K562 (cell line): ENCODE measurements around the gene SLC35B4. TPM values are rescaled to one million over a fixed set of nuclear protein-coding genes. Genes with fewer than 3 reads are reported as not detected.

Source experiments
- ATF3 ChIP-seq, 2 experiments: fragments of 450-650 bp in 1 of 2; sonication (generic) in 1 of 2; formaldehyde crosslinking in 1 of 2; IDR thresholded peaks in 1 of 2; conservative IDR thresholded peaks in 1 of 2; 2 replicates each; pipeline versions ENCODE4 v1.6.1 to v1.8.1; 2016 to 2023; ENCODE audit warnings: mild to moderate bottlenecking in 2 of 2, moderate library complexity in 2 of 2, inconsistent platforms in 1 of 2, missing genetic modification reagents in 1 of 2
- CHD4 ChIP-seq: fragments of 200-600 bp; sonication (generic); IDR thresholded peaks from 3 replicates; pipeline ENCODE4 v1.6.1; 2012; ENCODE audit warnings: low read depth, mild to moderate bottlenecking, mixed read lengths, low read length, inconsistent platforms; ENCODE audit not compliant: insufficient read depth, insufficient replicate concordance, poor library complexity, severe bottlenecking
- ESRRB ChIP-seq: fragments of 250-450 bp; sonication (Bioruptor Pico); IDR thresholded peaks from 2 replicates; pipeline ENCODE4 v1.5.0; 2020; ENCODE audit warnings: mild to moderate bottlenecking, moderate library complexity, borderline replicate concordance
- FOXA1 ChIP-seq: fragments of 450-650 bp; IDR thresholded peaks from 2 replicates; pipeline ENCODE4 v1.6.1; 2016; ENCODE audit warnings: mild to moderate bottlenecking, borderline replicate concordance
- FOXP1 ChIP-seq: sonication (generic); formaldehyde crosslinking; IDR thresholded peaks from 2 replicates; pipeline ENCODE4 v1.8.0; 2022; ENCODE audit warnings: mild to moderate bottlenecking, missing genetic modification reagents
- GABPA ChIP-seq: fragments of 200-800 bp; sonication (Bioruptor generic); conservative IDR thresholded peaks from 2 replicates; pipeline ENCODE4 v1.6.1; 2016; ENCODE audit warnings: low read depth, missing genetic modification characterization, missing compliant biosample characterization
- KLF10 ChIP-seq: fragments of 250-450 bp; sonication (Bioruptor Pico); IDR thresholded peaks from 2 replicates; pipeline ENCODE4 v1.6.1; 2021; ENCODE audit warnings: matching md5 sums
- MEF2A ChIP-seq: IDR thresholded peaks from 2 replicates; pipeline ENCODE4 v1.6.1; 2011; ENCODE audit warnings: low read depth, mild to moderate bottlenecking, low read length, moderate library complexity; ENCODE audit not compliant: control insufficient read depth
- MEIS2 ChIP-seq: fragments of 450-650 bp; IDR thresholded peaks from 2 replicates; pipeline ENCODE4 v1.6.1; 2014; ENCODE audit warnings: mild to moderate bottlenecking; ENCODE audit not compliant: partially characterized antibody
- MTA1 ChIP-seq: fragments of 450-650 bp; IDR thresholded peaks from 2 replicates; pipeline ENCODE4 v1.6.1; 2017; ENCODE audit warnings: borderline replicate concordance
- PHF20 ChIP-seq: fragments of 450-650 bp; IDR thresholded peaks from 2 replicates; pipeline ENCODE4 v1.6.1; 2018; ENCODE audit not compliant: partially characterized antibody
- PHF8 ChIP-seq: fragments of 200-600 bp; sonication (generic); IDR thresholded peaks from 2 replicates; pipeline ENCODE4 v1.6.1; 2012; ENCODE audit warnings: mixed run types, mild to moderate bottlenecking, inconsistent platforms, low read length, moderate library complexity, borderline replicate concordance
- POLR2A ChIP-seq: fragments of 450-650 bp; conservative IDR thresholded peaks from 2 replicates; pipeline ENCODE4 v1.6.1; 2016
- POLR3A ChIP-seq: IDR thresholded peaks from 2 replicates; pipeline ENCODE4 v1.6.1; 2011; ENCODE audit warnings: borderline replicate concordance, mild to moderate bottlenecking, moderate library complexity; ENCODE audit not compliant: insufficient read length, insufficient read depth; ENCODE audit errors: extremely low read depth
- RBM25 ChIP-seq: fragments of 200-400 bp; formaldehyde crosslinking; IDR thresholded peaks from 2 replicates; pipeline ENCODE4 v1.6.1; 2018; ENCODE audit warnings: low read length, low read depth, moderate library complexity; ENCODE audit not compliant: severe bottlenecking
- SP1 ChIP-seq: sonication (generic); formaldehyde crosslinking; IDR thresholded peaks from 2 replicates; pipeline ENCODE4 v1.8.1; 2022; ENCODE audit warnings: mild to moderate bottlenecking, missing genetic modification reagents
- STAT5A ChIP-seq: IDR thresholded peaks from 2 replicates; pipeline ENCODE4 v1.6.1; 2012; ENCODE audit warnings: low read length, inconsistent platforms, borderline replicate concordance
- STAT6 ChIP-seq: sonication (generic); formaldehyde crosslinking; IDR thresholded peaks from 2 replicates; pipeline ENCODE4 v1.8.1; 2023; ENCODE audit warnings: mild to moderate bottlenecking, missing genetic modification reagents
- ZNF121 ChIP-seq: sonication (generic); formaldehyde crosslinking; conservative IDR thresholded peaks from 2 replicates; pipeline ENCODE4 v1.8.0; 2022; ENCODE audit warnings: missing genetic modification reagents
- ZNF280B ChIP-seq: fragments of 250-450 bp; sonication (Bioruptor Pico); IDR thresholded peaks from 2 replicates; pipeline ENCODE4 v1.5.1; 2021; ENCODE audit warnings: mild to moderate bottlenecking
- ZNF324 ChIP-seq: fragments of 250-450 bp; sonication (Bioruptor Pico); IDR thresholded peaks from 2 replicates; pipeline ENCODE4 v1.4.0; 2020; ENCODE audit warnings: mild to moderate bottlenecking
- ZNF445 ChIP-seq: fragments of 250-450 bp; sonication (Bioruptor Pico); IDR thresholded peaks from 2 replicates; pipeline ENCODE4 v1.4.0; 2020; ENCODE audit warnings: low read depth, mild to moderate bottlenecking, moderate library complexity
- ZNF785 ChIP-seq: fragments of 250-450 bp; sonication (Bioruptor Pico); IDR thresholded peaks from 2 replicates; pipeline ENCODE4 v1.4.0; 2020; ENCODE audit warnings: mild to moderate bottlenecking
- polyA plus RNA-seq, 8 experiments: library from polyadenylated mRNA; depleted of rRNA in 4 of 8; stranded (reverse) in 5 of 8; unstranded in 3 of 8; fragments of >200 nt; fragmentation: Nextera tagmentation in 2 of 8; fragmentation: Illumina TruSeq in 1 of 8; extraction: Ambion mirVana in 2 of 8; extraction: Trizol in 1 of 8; gene quantifications; 2 replicates each; pipeline versions ENCODE4 v1.2.1 to v1.2.3, GENCODE V29; 2011 to 2014; ENCODE audit warnings: inconsistent platforms in 1 of 8, missing spikeins in 1 of 8
- total RNA-seq, 7 experiments: library from RNA; depleted of rRNA in 6 of 7; stranded (reverse); fragments of >200 nt in 6 of 7; fragmentation: Illumina TruSeq in 2 of 7; extraction: Trizol in 2 of 7; gene quantifications; 2 replicates each; pipeline versions ENCODE4 v1.2.1 to v1.2.3, GENCODE V29; 2011 to 2021; ENCODE audit warnings: low replicate concordance in 1 of 7

The SLC35B4 gene
- total and polyA plus RNA-seq, 9 of the 15 experiments (the other 6 are each of a cell fraction or from before 2014, with no cell fraction given), result 6.1 to 34.9 (median 17.6) TPM

GRCh38 chr7:134316539-134317344 is at the start of gene SLC35B4 (continued):
- TF ChIP-seq CHD4 (no peak), FOXP1 (peak; percentile 67), MTA1 (peak; percentile 97), SP1 (CRISPR knock-in tag) (peak; percentile 80), MEF2A (no peak), ZNF785 (CRISPR knock-in tag) (no peak), FOXA1 (no peak), POLR3A (no peak), MEIS2 (peak; percentile 12), ZNF445 (CRISPR knock-in tag) (no peak), PHF20 (peak; percentile 80), STAT5A (peak; percentile 40; the same call in 1 of the 2 replicates), GABPA (peak; percentile 96), ATF3 (IDR thresholded peaks at IDR 0.05) (no peak), ATF3 (CRISPR knock-in tag; conservative IDR thresholded peaks at IDR 0.05) (no peak), POLR2A (peak; percentile 89), PHF8 (peak; percentile 100), ZNF280B (CRISPR knock-in tag) (no peak), KLF10 (CRISPR knock-in tag) (no peak), STAT6 (CRISPR knock-in tag) (peak; percentile 91; the same call in 1 of the 2 replicates), ZNF324 (0 out of 2 replicates have a peak, but pooled peaks have one; percentile 3), RBM25 (peak; percentile 58), ZNF121 (CRISPR knock-in tag) (no peak), ESRRB (CRISPR knock-in tag) (no peak)
